K562 (cell line): ENCODE measurements around the gene RBM12. TPM values are rescaled to one million over a fixed set of nuclear protein-coding genes. Genes with fewer than 3 reads are reported as not detected.

ENCODE experiments used
- CHD7 ChIP-seq: fragments of 200-600 bp; sonication (generic); IDR thresholded peaks from one replicate; pipeline ENCODE4 v1.6.1; 2012; ENCODE audit warnings: mild to moderate bottlenecking, low read depth, low read length, inconsistent platforms
- CXXC5 ChIP-seq: fragments of 250-450 bp; sonication (Bioruptor Pico); IDR thresholded peaks from 2 replicates; pipeline ENCODE4 v1.8.0; 2022; ENCODE audit warnings: inconsistent platforms, mild to moderate bottlenecking, moderate library complexity
- DDX20 ChIP-seq: fragments of 450-650 bp; IDR thresholded peaks from 2 replicates; pipeline ENCODE4 v1.6.1; 2016; ENCODE audit warnings: missing genetic modification characterization, low read depth, mild to moderate bottlenecking, missing compliant biosample characterization, moderate library complexity
- KAT8 ChIP-seq: fragments of 450-650 bp; IDR thresholded peaks from 2 replicates; pipeline ENCODE4 v1.6.1; 2016; ENCODE audit warnings: low read depth, mild to moderate bottlenecking
- MYC ChIP-seq, 2 experiments: fragments of 250-450 bp in 1 of 2; sonication (Bioruptor Pico) in 1 of 2; IDR thresholded peaks; 2 replicates each; pipeline versions ENCODE4 v1.5.1 to v1.6.1; 2012 to 2021; ENCODE audit warnings: low read depth in 2 of 2, borderline replicate concordance in 1 of 2, improper control_type of control experiment in 1 of 2, low read length in 1 of 2, mild to moderate bottlenecking in 1 of 2, moderate library complexity in 1 of 2
- SMAD3 ChIP-seq: fragments of 450-650 bp; formaldehyde crosslinking; conservative IDR thresholded peaks from 2 replicates; pipeline ENCODE4 v1.4.0; 2020; ENCODE audit warnings: mild to moderate bottlenecking
- SNAPC5 ChIP-seq: fragments of 250-450 bp; sonication (Bioruptor Pico); IDR thresholded peaks from 2 replicates; pipeline ENCODE4 v1.8.0; 2021; ENCODE audit warnings: moderate library complexity, mild to moderate bottlenecking, inconsistent platforms
- TAF9B ChIP-seq: fragments of 450-650 bp; IDR thresholded peaks from 2 replicates; pipeline ENCODE4 v1.6.1; 2018; ENCODE audit warnings: mild to moderate bottlenecking; ENCODE audit not compliant: partially characterized antibody
- TEAD4 ChIP-seq, 2 experiments: sonication (generic) in 1 of 2; formaldehyde crosslinking in 1 of 2; IDR thresholded peaks; 2 replicates each; pipeline versions ENCODE4 v1.6.1 to v1.8.0; 2012 to 2022; ENCODE audit warnings: borderline replicate concordance in 1 of 2, inconsistent platforms in 1 of 2, low read length in 1 of 2, mild to moderate bottlenecking in 1 of 2, missing genetic modification reagents in 1 of 2
- TGIF2 ChIP-seq: sonication (generic); formaldehyde crosslinking; IDR thresholded peaks from 2 replicates; pipeline ENCODE4 v1.8.1; 2022; ENCODE audit warnings: mild to moderate bottlenecking, missing genetic modification reagents, moderate library complexity
- polyA plus RNA-seq, 8 experiments: library from polyadenylated mRNA; depleted of rRNA in 4 of 8; stranded (reverse) in 5 of 8; unstranded in 3 of 8; fragments of >200 nt; fragmentation: Nextera tagmentation in 2 of 8; fragmentation: Illumina TruSeq in 1 of 8; extraction: Ambion mirVana in 2 of 8; extraction: Trizol in 1 of 8; gene quantifications; 2 replicates each; pipeline versions ENCODE4 v1.2.1 to v1.2.3, GENCODE V29; 2011 to 2014; ENCODE audit warnings: inconsistent platforms in 1 of 8, missing spikeins in 1 of 8
- total RNA-seq, 7 experiments: library from RNA; depleted of rRNA in 6 of 7; stranded (reverse); fragments of >200 nt in 6 of 7; fragmentation: Illumina TruSeq in 2 of 7; extraction: Trizol in 2 of 7; gene quantifications; 2 replicates each; pipeline versions ENCODE4 v1.2.1 to v1.2.3, GENCODE V29; 2011 to 2021; ENCODE audit warnings: low replicate concordance in 1 of 7
- TF ChIP-seq, protein P1 (sequence below), 2 experiments: fragments of 200-800 bp in 1 of 2; sonication (Bioruptor generic) in 1 of 2; sonication (generic) in 1 of 2; formaldehyde crosslinking in 1 of 2; IDR thresholded peaks in 1 of 2; conservative IDR thresholded peaks in 1 of 2; 2 replicates each; pipeline versions ENCODE4 v1.5.0 to v1.6.1; 2016 to 2020; ENCODE audit warnings: missing compliant biosample characterization in 1 of 2, missing genetic modification characterization in 1 of 2, missing genetic modification reagents in 1 of 2

RBM12 gene
- total and polyA plus RNA-seq, 9 of the 15 experiments (the other 6 are each of a cell fraction or from before 2014, with no cell fraction given), result 5.0 to 162 (median 73.3) TPM

- TF ChIP-seq, protein P1, sequence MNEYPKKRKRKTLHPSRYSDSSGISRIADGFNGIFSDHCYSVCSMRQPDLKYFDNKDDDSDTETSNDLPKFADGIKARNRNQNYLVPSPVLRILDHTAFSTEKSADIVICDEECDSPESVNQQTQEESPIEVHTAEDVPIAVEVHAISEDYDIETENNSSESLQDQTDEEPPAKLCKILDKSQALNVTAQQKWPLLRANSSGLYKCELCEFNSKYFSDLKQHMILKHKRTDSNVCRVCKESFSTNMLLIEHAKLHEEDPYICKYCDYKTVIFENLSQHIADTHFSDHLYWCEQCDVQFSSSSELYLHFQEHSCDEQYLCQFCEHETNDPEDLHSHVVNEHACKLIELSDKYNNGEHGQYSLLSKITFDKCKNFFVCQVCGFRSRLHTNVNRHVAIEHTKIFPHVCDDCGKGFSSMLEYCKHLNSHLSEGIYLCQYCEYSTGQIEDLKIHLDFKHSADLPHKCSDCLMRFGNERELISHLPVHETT (CRISPR knock-in tag; conservative IDR thresholded peaks at IDR 0.05 in 1 of 2, IDR thresholded peaks at IDR 0.05 in 1 of 2), result no peak
- TF ChIP-seq DDX20, result no peak
- TF ChIP-seq MYC (IDR thresholded peaks at IDR 0.05; ENCODE audit: low read depth, low read length), result no peak
- TF ChIP-seq MYC (CRISPR knock-in tag; IDR thresholded peaks at IDR 0.05; ENCODE audit: borderline replicate concordance, low read depth), result no peak
- no peak for TF ChIP-seq KAT8
- no peak for TF ChIP-seq SMAD3 (CRISPR knock-in tag)
- TF ChIP-seq TGIF2 (CRISPR knock-in tag), result no peak
- TF ChIP-seq TAF9B, result no peak
- no peak for TF ChIP-seq TEAD4 (IDR thresholded peaks at IDR 0.05; ENCODE audit: low read length)
- no peak for TF ChIP-seq TEAD4 (CRISPR knock-in tag; IDR thresholded peaks at IDR 0.05; ENCODE audit: borderline replicate concordance)
- TF ChIP-seq CHD7, result no peak
- 0 out of 2 replicates have a peak, but pooled peaks have one; percentile 13 for TF ChIP-seq CXXC5
- TF ChIP-seq SNAPC5 (CRISPR knock-in tag), result no peak
These were observed 47.1 kb downstream of the RBM12 start (continued) for GRCh38 chr20:35617397-35618262.
